D721Med (cell line): ENCODE data around the gene SPRED2.

Source experiments
- DNase-seq: peaks from one replicate; pipeline ENCODE4 v3.0.0; 2011; ENCODE audit warnings: low spot score; ENCODE audit not compliant: insufficient read length
- FAIRE-seq: peaks from 2 replicates; lab custom pipeline; 2011; peaks lifted over from hg19 to GRCh38; lab: Jason Lieb, UNC
- CTCF ChIP-seq: IDR thresholded peaks from 2 replicates; pipeline ENCODE4 v1.5.1; 2012; ENCODE audit warnings: mild to moderate bottlenecking, control low read depth; ENCODE audit not compliant: insufficient read depth; ENCODE audit errors: missing control alignments

The SPRED2 gene

DNA sequence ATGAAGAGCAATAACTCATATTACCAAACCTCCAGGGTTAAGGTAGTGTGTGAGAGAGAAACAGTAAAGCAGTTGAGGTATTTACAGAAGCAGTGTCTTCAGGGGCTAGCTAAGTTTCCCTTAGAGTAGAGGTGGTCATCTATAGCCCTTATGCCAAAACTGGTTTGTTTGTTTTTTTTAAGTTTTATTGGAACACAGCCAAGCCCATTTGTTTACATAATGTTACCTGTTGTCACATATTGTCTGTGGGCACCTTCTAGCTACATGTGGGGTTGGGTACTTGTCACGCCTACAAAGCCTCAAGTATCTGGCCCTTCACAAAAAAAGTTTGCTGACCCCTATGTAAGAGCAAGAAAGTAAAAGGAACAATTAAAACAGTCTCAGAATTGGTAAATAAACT, 165.4 kb downstream of the SPRED2 start:
- DNase-seq (no peak), FAIRE-seq (no peak)
- no peak for TF ChIP-seq CTCF

DNA sequence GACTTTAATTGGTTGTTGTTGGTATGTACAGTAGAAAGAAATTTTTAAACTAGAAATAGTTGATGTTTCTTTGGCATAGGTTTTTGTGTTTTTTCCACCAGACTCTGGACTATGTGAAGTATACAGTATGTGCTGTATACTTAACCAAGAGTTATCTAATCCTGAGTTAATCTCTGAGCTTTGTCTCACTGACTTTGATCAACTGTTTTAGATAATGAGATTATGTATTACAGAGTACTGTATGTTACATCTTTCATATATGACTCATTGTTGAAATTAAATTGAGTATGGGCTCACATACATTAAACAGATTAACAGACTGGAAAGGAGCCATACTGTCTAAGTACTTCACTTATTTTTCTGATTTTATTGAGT, 166.7 kb downstream of the SPRED2 start:
- DNase-seq = no peak
- peak; percentile 77 for FAIRE-seq
- no peak for TF ChIP-seq CTCF

- FAIRE-seq = peak; percentile 88
- no peak for DNase-seq
- peak; percentile 75 for TF ChIP-seq CTCF
Observed at GRCh38 chr2:65264821-65265670, 167.4 kb downstream of the SPRED2 start.

DNA sequence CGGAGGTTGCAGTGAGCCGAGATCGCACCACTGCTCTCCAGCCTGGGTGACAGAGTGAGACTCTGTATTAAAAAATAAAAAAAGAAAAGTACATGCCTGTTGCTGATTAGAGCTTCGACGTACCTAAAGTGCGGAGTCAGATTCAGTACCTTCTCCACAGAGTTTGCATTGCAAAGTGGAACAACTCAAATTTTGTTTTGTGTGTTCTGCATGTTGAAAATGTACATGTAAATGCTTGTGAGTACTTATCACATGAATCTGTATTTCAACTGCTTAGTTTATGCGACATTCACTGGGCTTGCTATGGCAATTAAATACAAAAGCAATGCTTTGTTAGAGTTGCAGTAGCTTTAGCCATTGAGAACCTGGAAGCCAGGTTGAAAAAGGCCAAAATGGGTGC, 168.4 kb downstream of the SPRED2 start:
- FAIRE-seq (no peak), DNase-seq (no peak)
- TF ChIP-seq CTCF = no peak

- no peak for DNase-seq
- no peak for TF ChIP-seq CTCF
- FAIRE-seq = no peak
Observed at GRCh38 chr2:65263262-65263661, 169.1 kb downstream of the SPRED2 start.

GRCh38 chr2:65261676-65262075, 170.7 kb downstream of the SPRED2 start:
- no peak for TF ChIP-seq CTCF
- FAIRE-seq (peak; percentile 16), DNase-seq (no peak)
